ENCODE results near the gene NRN1L.

Gene NRN1L

DNA sequence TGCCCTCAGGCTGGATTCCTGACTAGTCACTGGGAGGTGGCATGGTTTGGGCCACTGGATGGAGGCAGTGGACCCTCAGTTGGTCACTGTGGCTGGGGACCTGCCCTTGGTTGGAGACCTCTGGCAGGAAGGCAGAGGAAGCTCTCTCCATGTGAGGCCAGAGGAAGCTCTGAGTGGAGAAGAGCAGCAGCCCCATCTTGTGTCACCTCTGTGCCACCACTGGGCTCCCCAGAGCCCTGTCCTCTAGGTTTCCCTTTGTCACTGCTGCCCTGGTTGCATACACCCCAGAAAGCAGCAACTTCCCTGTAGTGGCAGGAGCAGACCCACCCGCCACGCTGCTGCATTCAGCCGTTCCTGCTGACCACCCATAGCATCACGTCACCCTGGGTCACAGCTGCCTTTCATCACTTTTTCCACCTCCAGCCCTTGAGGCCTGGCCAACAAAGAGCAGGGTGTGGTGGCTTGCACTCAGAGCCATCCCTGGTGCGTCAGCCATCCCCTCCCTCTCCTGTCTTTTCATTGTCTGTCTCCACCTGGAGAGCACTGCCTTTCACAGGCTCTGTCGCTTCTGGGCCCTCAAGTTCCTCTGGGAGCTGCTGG, 35.0 kb downstream of the NRN1L start:
- TF ChIP-seq, protein P1, sequence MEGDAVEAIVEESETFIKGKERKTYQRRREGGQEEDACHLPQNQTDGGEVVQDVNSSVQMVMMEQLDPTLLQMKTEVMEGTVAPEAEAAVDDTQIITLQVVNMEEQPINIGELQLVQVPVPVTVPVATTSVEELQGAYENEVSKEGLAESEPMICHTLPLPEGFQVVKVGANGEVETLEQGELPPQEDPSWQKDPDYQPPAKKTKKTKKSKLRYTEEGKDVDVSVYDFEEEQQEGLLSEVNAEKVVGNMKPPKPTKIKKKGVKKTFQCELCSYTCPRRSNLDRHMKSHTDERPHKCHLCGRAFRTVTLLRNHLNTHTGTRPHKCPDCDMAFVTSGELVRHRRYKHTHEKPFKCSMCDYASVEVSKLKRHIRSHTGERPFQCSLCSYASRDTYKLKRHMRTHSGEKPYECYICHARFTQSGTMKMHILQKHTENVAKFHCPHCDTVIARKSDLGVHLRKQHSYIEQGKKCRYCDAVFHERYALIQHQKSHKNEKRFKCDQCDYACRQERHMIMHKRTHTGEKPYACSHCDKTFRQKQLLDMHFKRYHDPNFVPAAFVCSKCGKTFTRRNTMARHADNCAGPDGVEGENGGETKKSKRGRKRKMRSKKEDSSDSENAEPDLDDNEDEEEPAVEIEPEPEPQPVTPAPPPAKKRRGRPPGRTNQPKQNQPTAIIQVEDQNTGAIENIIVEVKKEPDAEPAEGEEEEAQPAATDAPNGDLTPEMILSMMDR (IDR thresholded peaks at IDR 0.05; ENCODE audit: borderline replicate concordance, insufficient read depth, low read depth, low read length): 0 out of 2 replicates have a peak, but pooled peaks have one; percentile 9
- H3K4me3 ChIP-seq (ENCODE audit: low read depth, low read length): no peak overlapping the region

DNA sequence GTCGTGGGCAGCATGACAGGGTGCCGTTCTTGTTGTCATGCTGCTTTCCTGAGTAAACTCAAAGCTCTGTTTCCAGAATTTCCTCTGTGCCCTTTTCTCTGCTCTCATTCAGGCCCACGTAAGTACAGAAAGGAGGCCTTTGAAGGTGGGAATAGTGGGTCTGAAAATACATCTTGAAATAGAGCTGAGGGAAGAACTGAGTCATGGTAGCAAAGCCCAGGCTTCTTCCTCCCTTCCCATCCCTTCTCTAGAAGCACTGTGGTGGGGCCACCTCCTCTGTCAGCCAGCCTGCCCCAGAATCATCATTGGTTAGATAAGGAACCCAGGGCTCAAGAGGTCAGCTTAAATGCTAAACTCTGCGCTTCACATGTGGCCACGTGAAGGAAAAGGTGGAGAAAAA, 37.5 kb downstream of the NRN1L start:
- TF ChIP-seq, protein P1 (IDR thresholded peaks at IDR 0.05; ENCODE audit: borderline replicate concordance, insufficient read depth, low read depth, low read length): no peak
- no peak overlapping the region for H3K4me3 ChIP-seq (ENCODE audit: low read depth, low read length)

DNA sequence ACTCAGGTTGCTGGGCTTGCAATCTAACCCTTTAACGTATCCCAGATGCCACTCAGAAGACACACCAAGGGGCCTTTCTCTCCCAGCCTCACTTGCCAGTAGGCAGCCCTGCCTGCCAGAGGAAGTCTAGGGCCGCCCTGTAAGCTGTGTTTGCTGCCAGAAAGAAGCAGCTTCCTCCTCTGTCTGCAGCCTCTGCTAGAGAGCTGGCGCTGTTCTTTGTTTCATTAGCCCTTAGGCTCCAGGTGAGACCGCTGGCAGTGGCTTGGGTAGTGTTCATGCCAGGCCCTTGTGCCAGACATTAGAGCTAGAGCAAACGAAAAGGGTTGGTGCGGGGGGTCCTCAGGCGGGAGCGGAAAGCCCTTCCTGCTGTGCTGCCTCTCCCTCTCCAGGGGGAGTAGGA, 38.1 kb downstream of the NRN1L start:
- H3K4me3 ChIP-seq (ENCODE audit: low read depth, low read length): no peak overlapping the region
- TF ChIP-seq, protein P1 (IDR thresholded peaks at IDR 0.05; ENCODE audit: borderline replicate concordance, insufficient read depth, low read depth, low read length): no peak

DNA sequence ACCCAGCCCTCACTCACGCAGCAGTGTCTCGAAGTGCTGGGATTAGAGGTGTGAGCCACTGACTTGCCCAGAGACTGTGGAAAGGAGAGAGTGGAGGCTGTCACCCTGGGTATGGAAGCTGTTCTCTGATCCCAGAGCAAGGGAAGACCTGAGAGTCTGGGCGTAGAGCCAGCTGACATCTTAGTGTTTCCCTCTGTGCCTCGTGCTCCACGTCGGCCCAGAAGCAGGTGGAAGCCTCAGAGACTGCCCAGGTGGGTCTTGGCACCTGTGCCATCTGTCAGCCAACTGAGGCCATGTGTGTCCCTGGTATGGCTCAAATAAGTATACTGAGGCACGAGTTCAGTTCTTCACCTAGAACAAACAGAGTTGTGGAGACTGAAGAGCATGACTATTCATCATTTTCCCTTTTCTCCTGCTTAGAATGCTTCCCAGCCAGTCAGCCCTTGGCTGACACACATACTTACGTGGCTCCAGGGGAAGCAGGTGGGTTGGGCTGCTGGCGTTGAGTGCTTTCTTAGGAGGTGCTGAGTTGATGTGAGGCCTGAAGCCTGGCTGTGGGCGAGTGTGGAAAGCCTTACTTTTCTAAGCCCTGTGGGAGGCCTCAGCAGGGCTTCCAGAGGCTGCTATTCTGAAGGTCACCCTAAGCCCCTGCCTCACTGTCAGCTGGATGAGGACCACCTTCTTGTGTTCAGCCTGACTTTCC, 38.9 kb downstream of the NRN1L start:
- TF ChIP-seq, protein P1 (IDR thresholded peaks at IDR 0.05; ENCODE audit: borderline replicate concordance, insufficient read depth, low read depth, low read length): no peak
- H3K4me3 ChIP-seq (ENCODE audit: low read depth, low read length): no peak overlapping the region

DNA sequence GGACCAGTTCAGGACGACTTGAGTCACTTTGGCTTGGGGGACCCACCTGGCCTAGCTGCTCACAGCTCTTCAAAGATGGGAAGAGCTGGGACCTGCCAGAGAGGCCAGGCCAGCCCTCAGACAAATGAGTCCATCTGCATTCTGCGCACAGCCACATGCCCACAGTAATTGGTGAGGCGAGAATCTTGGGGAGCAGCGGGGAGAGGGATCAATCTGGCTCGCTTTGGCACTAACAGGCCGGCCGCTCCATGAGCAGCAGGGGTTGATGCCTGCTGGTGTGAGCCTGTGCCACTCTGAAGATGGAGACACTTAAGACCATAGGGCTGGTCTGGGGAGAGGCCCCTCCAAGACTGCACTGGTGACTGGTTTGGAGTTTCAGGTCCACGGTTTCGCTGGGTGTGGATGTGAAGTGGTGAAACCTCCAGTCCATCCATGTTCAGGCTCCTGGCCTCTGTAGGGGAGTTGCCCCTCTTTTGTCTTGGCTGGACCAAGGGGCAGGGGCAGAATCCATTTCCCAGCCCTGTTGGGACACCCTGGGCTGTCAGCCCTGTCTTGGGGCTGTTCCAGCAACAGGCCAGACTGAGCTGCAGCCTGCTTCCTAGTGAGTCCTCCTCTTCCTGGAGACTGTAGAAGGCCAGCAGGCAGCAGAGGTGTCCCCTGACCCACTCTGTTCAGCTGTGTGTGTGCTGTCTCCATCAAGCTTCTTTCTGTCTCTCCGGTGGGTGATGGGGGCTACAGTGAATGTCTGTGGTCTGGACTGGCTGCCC, 39.6 kb downstream of the NRN1L start:
- TF ChIP-seq, protein P1 (IDR thresholded peaks at IDR 0.05; ENCODE audit: borderline replicate concordance, insufficient read depth, low read depth, low read length): no peak
- H3K4me3 ChIP-seq (ENCODE audit: low read depth, low read length): no peak overlapping the region

DNA sequence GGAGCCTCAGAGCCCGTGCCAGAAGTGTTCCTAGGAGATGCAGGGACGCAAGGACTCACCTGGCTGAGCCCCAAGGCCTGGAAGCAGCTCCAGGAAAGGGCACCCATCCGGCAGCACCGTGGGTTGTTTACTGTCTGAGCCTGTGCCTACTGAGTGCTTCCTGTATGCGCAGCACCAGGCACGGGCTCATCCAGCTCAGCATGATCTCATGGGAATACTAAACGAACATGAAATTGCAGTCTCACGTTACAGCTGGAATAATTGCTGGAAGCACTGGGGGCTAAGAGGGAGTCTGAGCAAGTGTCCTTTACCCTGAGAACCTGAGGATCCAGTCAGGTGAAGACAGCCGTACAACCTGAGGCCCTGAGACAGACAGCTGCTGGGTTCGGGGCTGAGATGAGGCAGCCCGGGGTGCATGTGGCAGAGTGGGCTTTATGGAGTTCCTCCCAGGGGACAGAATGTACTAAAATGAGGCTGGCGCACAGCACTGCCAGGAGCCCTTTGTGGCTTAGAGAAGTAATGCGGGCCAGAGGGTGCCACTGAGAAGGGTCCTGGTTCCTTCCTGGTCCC, 41.6 kb downstream of the NRN1L start:
- H3K4me3 ChIP-seq (ENCODE audit: low read depth, low read length): no peak overlapping the region
- TF ChIP-seq, protein P1 (IDR thresholded peaks at IDR 0.05; ENCODE audit: borderline replicate concordance, insufficient read depth, low read depth, low read length): no peak

Data from GM12875 (cell line).